NCI-H2227 (cell line): ENCODE measurements around the gene SLC28A1.
A peak's percentile ranks its signal among the peaks of the same experiment; 100 is the strongest.
"Not testable (repeated sequence)": the region's sequence is repeated elsewhere in the genome, so short reads cannot be mapped to it uniquely, and the experiment has no call there.

Experiments
- DNase-seq: peaks from one replicate; lab custom pipeline; 2025; ENCODE audit not compliant: unreplicated experiment; lab: John Stamatoyannopoulos, UW

The SLC28A1 gene

DNA sequence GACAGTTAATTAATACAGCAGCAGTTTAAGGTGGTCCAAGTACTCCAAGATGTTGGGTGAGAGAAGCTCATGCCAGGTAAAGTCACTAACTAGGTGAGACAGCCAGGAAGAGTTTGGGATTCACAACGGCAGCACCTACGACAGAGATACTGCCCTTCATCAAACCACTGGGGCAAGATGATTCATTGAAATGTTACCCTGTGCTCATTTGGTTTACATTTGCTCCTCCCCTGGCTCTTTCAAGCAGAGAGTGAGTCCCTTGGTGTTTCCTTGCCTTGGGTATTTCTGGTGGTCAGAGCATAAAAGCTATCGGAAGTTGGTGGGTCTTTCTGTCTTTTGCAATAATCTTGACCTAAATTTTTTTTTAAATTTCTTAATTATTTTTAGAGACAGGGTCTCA lies 77.2 kb downstream of the SLC28A1 start:
- no peak for DNase-seq

- DNase-seq, result no peak
Measured at GRCh38 chr15:84962955-84963354, 78.5 kb downstream of the SLC28A1 start.

DNA sequence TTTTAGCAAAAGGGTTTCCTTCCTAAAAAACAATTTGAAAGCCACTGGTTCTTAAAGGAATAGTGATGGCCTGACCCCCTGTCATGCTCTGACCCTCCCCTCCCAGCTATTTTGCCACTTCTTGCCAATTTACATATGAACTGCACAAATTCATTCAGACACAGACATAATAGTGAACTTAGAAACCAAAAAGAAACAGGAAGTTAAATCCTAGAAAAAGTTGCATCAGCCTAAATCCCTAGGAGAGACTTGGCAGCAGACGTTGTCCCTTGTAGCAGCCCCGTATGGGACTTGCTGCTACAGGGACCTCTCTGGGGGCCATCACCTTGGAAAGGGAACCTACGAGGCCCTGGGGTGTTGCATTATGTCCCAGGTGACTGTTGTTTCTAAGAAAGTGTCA lies 82.9 kb downstream of the SLC28A1 start:
- DNase-seq, result no peak

DNA sequence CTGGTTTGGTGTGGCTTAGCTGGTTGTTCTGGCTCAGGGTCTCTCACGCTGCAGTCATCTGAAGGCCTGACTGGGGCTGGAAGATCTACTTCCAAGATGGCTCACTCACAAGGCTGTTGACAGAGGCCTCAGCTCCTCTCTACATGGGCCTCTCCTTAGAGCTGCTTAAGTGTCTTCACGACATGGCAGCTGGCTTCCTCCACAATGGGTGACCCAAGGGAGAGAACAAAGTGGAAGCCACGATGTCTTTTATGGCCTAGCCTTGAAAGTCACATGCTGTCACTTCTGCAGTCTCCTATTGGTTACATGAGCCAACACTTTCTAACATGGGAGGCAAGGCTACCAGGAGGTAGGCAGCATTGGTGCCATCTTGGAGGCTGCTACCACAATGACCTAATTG lies 83.8 kb downstream of the SLC28A1 start:
- no peak for DNase-seq

DNA sequence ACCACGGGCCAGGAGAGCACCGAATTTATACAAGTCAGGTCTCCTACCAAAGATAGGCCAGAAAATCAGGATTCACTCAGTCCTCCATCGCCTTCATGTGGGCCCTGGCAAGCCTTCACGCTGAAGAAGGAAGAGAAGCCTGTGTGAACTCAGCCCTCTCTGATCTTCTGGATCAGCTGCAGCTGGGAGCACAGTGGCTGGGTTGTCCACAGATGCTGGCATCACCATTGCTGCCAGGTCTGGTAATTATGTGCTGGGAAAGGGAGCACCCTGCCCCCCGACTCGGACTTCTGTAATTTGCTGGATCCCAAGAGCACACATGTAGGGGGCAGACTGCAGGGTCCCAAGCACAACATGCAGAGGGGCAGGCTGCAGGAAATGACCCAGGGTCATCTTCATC lies 84.8 kb downstream of the SLC28A1 start:
- no peak for DNase-seq

DNA sequence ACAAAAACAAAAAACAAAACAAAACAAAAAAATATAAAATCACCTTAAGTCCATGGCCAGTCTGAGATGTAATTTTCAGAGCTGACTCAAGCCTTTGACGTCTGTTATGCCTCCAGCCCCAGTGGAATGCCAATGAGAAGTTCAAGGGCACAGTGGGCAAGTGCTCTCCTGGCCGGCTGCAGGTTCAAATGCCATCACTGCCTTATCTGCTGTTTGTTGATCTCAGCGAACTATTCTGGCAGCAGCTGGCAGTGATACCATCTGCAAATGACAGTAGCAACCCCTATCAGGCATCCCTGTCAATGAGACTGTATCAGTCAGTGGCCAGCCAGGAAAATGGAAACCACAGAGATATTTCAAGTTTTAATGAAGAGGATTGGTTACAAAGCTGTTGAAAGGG lies 86.4 kb downstream of the SLC28A1 start:
- no peak for DNase-seq

DNA sequence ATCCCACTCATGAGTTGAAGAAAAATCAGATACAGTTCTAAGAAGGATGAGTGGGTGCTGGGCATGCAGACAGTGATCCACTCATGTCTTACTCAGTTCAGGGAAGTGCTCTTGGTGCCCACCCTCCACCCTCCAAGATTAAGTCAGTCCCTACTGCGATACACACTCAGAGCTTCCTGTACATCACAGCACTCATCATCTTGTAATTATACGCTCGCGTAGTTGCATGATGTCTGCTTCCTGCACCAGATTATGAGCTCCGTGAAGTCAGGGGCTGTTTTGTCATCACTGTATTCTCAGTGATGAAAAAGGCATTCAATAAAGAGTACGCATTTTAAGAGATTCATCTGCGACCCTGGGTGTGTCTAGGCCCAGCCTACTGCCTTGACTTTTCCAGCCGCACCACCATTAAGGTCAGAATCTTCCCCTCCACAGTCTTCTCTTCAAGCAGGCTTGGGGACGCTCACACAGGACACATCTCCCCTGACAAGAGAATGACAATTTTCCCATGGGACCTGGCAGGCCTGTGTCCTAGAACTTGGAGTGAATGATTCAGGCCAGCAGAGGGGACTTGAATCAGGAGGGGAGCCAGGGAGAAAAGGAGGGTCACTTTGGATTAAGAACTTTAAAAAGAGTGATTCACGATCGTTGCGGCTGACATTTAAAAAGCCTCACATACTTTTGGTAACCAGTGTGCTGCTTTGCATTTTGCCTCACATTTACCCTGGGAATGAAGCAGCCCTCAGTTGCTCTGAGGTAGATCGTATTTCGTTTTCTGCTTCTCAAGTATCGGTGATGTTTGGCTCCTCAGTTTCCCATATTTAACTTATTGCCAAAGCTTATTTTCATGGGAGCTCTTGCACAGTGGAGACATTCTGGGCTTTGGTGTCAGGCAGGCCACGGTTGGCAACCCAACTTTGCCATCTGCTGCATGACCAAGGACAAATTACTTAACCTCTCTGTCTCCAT lies 89.3 kb downstream of the SLC28A1 start:
- DNase-seq, result no peak

DNA sequence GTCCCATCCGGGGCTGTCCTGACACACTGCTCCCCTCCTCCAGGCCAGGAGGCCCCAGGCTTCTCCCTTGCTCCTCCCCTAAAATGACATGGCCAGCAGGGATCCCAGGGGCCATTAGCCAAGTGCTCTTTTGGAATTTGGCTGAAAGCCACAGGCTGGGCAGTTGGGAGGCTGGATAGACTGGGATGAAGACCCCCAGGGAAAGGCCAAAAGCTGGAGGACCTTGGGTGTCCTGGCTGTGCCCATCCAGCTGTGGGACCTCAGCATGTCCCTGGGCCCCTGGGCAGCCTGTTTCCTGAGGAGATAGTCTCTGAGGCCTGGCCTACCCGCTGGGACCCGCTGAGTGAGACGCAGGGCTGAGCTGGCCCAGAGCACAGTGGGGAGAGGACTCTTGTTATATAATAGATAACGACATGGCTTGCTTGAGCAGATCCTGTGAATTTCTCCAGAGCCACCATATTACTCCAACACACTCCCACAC lies 91.4 kb downstream of the SLC28A1 start:
- no peak for DNase-seq

GRCh38 chr15:84976746-84977345 lies 92.4 kb downstream of the SLC28A1 start:
- no peak for DNase-seq

- no peak for DNase-seq
Measured at GRCh38 chr15:84979651-84980050, 95.2 kb downstream of the SLC28A1 start.

DNA sequence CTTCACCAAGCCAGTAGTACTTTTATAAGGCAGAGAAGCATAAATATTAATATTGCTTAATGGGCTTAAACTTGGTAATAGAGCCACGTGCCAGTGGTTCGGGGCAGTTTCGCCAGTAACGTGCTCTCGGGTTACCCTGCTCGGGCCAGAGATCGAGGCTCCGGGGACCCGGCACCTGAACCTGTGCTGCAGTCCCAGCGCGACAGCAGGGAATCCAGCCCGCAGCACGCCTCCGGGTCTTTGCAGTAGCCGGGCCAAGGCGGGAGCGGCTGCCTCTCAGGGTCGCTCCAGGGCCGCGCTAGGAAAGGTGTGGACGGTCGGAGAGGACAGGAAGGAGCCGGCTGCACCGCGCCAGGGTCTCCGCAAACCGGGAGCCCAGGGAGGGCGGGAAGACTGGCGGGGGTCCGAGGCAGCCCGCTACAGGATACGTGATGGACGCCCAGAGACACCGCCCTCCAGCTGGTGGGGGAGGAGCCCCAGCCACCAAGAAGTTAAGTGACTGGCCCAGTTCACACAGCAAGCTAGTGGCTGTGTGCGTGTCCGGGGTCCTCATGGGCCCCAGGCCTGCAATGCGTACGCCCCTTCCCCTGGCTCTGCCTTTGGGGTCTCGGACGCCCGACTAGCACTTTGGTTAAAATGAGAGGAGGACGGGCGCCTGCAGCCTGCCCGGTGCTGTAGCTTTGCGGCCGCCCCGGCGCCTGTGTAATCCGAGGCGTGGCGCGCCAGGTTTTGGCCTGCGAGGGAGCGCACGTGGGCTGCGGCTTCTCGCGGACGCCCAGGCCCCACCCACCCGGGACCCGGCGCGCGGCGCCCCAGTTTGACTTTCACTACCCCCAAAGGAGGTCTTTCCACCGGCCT lies 96.0 kb downstream of the SLC28A1 start:
- DNase-seq, result peak; percentile 85

- peak; percentile 95 for DNase-seq
Measured at GRCh38 chr15:84981054-84981710, 96.7 kb downstream of the SLC28A1 start.

DNA sequence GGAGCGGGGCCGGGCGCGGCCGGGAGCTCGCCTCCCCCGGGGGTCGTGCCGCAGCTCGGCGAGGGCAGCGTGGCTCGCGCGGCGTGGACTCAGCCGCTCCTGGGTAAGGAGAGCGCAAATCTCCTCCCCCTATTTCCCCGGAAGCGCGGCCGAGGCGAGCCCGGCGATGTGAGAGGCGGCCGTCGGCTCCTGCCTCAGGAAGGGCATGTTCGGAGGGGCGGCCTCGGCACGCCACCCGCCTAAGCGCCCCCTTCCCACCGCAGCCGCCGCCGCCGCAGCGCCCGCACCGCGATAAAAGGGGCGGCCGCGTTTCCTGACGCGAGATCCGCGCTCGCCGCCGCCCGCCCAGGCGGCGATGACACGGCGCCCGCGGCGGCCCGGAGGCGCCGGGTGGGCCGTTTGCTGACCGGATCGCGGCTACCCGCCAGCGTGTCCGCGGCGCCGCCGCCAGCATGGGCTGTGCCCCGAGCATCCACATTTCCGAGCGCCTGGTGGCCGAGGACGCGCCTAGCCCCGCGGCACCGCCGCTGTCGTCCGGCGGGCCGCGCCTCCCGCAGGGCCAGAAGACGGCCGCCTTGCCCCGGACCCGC lies 97.3 kb downstream of the SLC28A1 start, which contains the start of gene PDE8A:
Gene PDE8A, plus strand, starts transcription at position 146 of the 590 bp plus-strand sequence. Its CDS starts 307 bp downstream, at position 453.
- DNase-seq, result peak; percentile 56

- no peak for DNase-seq
Measured at GRCh38 chr15:84982301-84982920, 97.9 kb downstream of the SLC28A1 start.

- no peak for DNase-seq
Measured at GRCh38 chr15:84983294-84983693, 98.8 kb downstream of the SLC28A1 start.

GRCh38 chr15:84983711-84984110 lies 99.2 kb downstream of the SLC28A1 start:
- no peak for DNase-seq

DNA sequence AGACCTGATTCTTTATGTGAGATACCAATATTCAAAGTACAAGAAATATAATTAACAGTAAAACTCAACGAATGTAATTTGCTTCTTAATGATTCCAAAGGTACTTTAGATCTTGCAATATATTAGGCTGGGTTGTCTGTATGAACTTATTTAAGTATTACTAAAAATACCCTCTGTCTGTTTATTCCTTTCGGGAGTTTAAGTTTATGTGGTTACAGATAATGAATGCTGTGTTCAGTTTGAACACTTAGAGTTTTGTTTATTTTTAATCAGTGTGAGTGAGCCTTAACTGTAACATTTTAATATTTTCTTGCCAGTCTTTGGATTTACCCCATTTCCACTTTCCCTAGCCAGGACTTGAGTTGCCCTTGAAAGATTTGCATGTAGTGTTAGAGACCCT lies 100.7 kb downstream of the SLC28A1 start:
- DNase-seq, result no peak

GRCh38 chr15:84987351-84987750 lies 102.9 kb downstream of the SLC28A1 start:
- not testable (repeated sequence) for DNase-seq

DNA sequence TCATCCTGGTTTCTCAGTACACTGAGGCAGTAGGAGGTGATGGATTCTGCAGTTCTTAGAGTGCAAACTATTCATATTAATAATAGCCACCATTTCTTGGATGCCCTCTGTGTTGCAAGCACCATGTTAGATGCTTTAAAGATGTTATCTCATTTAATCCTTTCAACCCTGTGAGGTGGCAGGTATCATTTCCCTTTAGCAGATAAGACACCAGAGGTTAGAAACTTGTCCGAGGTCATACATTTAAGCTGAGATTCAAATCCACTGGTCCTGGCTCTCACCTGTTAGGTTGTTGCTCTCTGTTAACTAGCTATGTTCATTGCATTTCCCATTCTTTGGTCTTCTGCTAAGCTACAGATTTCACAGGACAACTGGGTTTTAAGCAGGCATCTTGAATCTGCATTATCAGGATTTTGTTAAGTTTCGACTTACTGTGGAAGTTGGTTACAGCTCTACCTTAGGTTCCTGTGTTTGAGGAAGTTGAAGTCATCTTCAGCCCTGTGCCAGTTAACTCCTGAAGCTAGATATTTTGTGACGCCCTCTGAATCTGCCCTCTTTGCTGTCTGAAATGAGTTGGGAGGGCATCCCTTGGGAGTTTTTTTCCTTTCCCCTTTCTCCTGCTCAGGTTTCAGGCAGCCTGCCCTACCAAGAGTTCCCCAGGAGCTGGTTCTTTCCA lies 103.6 kb downstream of the SLC28A1 start:
- no peak for DNase-seq
